ENCODE measurements around the gene TNIP1. TPM values are rescaled to one million over a fixed set of nuclear protein-coding genes. Genes with fewer than 3 reads are reported as not detected.

Gene TNIP1
- total and polyA plus RNA-seq, 12 donors, result 36.6 to 129 (median 93.2) TPM

GRCh38 chr5:151047814-151048425 is 32.9 kb downstream of the TNIP1 start:
- intact Hi-C loops (cut with DNase I), result loop anchor here (5.0 kb wide), 2 partner anchors 41 to 46 kb away; no protein-coding TSS in a partner anchor
- TF ChIP-seq, protein P1, sequence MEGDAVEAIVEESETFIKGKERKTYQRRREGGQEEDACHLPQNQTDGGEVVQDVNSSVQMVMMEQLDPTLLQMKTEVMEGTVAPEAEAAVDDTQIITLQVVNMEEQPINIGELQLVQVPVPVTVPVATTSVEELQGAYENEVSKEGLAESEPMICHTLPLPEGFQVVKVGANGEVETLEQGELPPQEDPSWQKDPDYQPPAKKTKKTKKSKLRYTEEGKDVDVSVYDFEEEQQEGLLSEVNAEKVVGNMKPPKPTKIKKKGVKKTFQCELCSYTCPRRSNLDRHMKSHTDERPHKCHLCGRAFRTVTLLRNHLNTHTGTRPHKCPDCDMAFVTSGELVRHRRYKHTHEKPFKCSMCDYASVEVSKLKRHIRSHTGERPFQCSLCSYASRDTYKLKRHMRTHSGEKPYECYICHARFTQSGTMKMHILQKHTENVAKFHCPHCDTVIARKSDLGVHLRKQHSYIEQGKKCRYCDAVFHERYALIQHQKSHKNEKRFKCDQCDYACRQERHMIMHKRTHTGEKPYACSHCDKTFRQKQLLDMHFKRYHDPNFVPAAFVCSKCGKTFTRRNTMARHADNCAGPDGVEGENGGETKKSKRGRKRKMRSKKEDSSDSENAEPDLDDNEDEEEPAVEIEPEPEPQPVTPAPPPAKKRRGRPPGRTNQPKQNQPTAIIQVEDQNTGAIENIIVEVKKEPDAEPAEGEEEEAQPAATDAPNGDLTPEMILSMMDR (IDR thresholded peaks at IDR 0.05), result peak; percentile 52 to 79 (median 74)
- no peak for TF ChIP-seq POLR2A (IDR thresholded peaks at IDR 0.05)
- H3K36me3 ChIP-seq (replicated peaks in 1 of 2), result peaks cover 0 to 73% of the 10 kb centered on the region in 2 donors
- 79 to 84% (median 81%) methylated on average over 13 of the region's 13 CpGs for WGBS, 4 donors
- no peak overlapping the region for H3K27ac ChIP-seq
- H3K4me3 ChIP-seq, result no peak overlapping the region
- no peaks in the 10 kb centered on the region for H3K27me3 ChIP-seq
- no peaks in the 10 kb centered on the region for H3K9me3 ChIP-seq (replicated peaks in 1 of 3)
- peaks cover 0 to 7% of the 10 kb centered on the region in 2 donors for H3K4me1 ChIP-seq (replicated peaks in 1 of 2)
- peak in 1 of 7 donors; percentile 32 for DNase-seq

DNA sequence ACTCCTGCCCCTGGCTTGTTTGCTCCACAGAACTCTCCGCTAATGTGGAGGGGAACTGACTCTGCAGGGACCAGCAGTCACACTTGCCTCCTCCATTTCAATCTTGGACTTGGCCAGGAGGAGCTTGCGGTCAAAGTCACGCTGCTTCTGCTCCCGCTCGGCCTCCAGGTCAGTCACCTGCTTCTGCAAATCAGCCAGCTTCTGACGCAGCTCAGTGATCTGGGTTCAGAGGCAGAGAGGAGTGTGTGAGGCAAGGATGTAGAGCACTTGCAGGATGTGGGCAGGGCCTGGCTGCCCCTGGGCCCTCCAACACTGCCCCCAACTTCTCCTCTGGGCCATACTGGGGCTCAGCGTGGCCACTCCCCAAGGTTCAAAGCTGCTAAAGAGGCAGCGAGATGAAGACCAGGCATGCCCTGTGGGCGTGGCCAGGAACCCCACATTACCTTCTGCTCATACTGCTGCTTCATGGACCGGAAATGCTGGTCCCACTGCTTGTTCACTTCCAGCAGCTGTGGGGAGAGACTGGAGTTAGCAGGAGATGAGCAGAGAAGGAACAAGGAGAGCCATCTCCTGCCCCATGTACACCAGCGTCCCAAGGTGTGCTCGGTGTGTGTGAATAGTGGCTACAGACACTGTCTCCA is 38.3 kb downstream of the TNIP1 start:
- Histone ChIP-seq H3K4me1 (replicated peaks in 1 of 2) (peaks cover 14 to 16% of the 10 kb centered on the region in 2 donors), H3K27me3 (no peaks in the 10 kb centered on the region), H3K36me3 (replicated peaks in 1 of 2) (peaks cover 0 to 87% of the 10 kb centered on the region in 2 donors), H3K27ac (no peak overlapping the region), H3K4me3 (no peak overlapping the region), H3K9me3 (replicated peaks in 1 of 3) (no peaks in the 10 kb centered on the region)
- intact Hi-C loops (cut with DNase I), result no loop called here
- 93 to 97% (median 94%) methylated on average over 7 to 12 of the region's 12 CpGs for WGBS, 4 donors
- no peak for TF ChIP-seq POLR2A (IDR thresholded peaks at IDR 0.05)
- TF ChIP-seq, protein P1 (IDR thresholded peaks at IDR 0.05), result no peak
- DNase-seq, result no peak

DNA sequence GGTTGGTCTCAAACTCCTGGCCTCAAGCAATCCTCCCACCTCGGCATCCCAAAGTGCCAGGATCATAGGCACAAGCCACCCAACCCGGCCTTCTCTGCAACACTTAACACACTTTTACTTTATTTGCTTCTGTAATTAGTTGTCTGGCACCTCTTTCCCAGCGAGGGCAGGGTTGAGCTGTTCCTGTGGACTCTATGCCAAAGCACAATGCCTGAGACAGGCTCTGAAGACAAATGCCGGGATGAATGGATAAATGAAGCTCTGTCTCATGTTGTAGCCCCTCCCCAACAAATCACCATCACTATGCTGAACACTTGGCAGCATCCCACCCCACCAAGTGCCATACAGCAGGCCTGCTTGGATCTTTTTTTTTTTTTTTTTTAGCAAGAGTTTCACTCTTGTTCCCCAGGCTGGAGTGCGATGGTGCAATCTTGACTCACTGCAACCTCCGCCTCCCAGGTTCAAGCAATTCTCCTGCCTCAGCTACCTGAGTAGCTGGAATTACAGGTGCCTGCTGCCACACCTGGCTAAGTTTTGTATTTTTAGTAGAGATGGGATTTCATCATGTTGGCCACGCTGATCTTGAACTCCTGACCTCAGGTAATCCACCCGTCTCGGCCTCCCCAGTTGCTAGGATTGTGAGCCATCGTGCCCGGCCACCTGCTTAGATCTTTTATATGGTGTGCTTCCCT is 39.1 kb downstream of the TNIP1 start:
- peaks cover 21 to 23% of the 10 kb centered on the region in 2 donors for H3K4me1 ChIP-seq (replicated peaks in 1 of 2)
- H3K4me3 ChIP-seq, result no peak overlapping the region
- H3K9me3 ChIP-seq (replicated peaks in 1 of 3), result no peaks in the 10 kb centered on the region
- TF ChIP-seq, protein P1 (IDR thresholded peaks at IDR 0.05), result no peak
- no peak for TF ChIP-seq POLR2A (IDR thresholded peaks at IDR 0.05)
- no peak for DNase-seq
- intact Hi-C loops (cut with DNase I), result no loop called here
- 91 to 95% (median 94%) methylated on average over 11 of the region's 11 CpGs for WGBS, 4 donors
- no peak overlapping the region for H3K27ac ChIP-seq
- H3K36me3 ChIP-seq (replicated peaks in 1 of 2), result peaks cover 0 to 84% of the 10 kb centered on the region in 2 donors
- no peaks in the 10 kb centered on the region for H3K27me3 ChIP-seq

DNA sequence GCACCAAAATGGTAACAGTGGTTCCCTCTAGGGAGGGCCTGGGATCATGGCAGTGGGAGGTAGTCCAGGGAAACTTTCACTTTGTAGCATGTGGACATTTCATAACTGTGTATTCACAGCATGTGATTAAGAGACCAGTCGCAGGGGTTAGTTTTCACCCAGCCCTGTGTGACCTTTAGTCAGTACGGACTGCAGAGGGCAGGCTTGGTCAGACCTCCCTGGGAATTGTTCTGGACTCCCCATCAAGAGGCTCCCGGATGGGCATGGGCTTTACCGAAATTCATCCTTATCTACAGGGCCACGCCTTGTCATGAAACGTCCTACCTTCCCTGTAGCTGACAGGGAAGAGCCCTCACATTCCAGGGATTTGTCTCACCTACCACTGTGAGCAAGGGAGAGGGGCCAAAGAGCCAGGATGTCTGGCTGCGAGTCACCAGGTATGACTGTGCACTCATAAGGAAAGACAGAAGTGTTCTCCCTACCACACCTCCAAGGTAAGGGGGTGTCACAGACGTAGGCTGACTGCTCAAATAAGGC is 40.6 kb downstream of the TNIP1 start:
- no peaks in the 10 kb centered on the region for H3K27me3 ChIP-seq
- intact Hi-C loops (cut with DNase I), result no loop called here
- no peaks in the 10 kb centered on the region for H3K9me3 ChIP-seq (replicated peaks in 1 of 3)
- 73 to 90% (median 76%) methylated on average over 8 of the region's 8 CpGs for whole genome bisulfite sequencing, 4 donors
- DNase-seq, result peak in 1 of 7 donors; percentile 26
- H3K36me3 ChIP-seq (replicated peaks in 1 of 2), result peaks cover 0 to 89% of the 10 kb centered on the region in 2 donors
- TF ChIP-seq POLR2A (IDR thresholded peaks at IDR 0.05), result no peak
- TF ChIP-seq, protein P1 (IDR thresholded peaks at IDR 0.05), result no peak
- H3K27ac ChIP-seq, result peak overlapping the region in 2 of 5 donors; percentile 84 to 89
- peaks cover 21 to 23% of the 10 kb centered on the region in 2 donors for H3K4me1 ChIP-seq (replicated peaks in 1 of 2)
- no peak overlapping the region for H3K4me3 ChIP-seq

Data from adrenal gland (tissue), 12 donors.